Smooth muscle cell (in vitro differentiated cells): ENCODE data around the gene CRACDL. TPM values are rescaled to one million over a fixed set of nuclear protein-coding genes. Genes with fewer than 3 reads are reported as not detected.

Source experiments
- DNase-seq: peaks from one replicate; lab custom pipeline; 2025; ENCODE audit not compliant: unreplicated experiment; lab: John Stamatoyannopoulos, UW
- H2AFZ ChIP-seq: fragments of 200-600 bp; sonication (generic); 2 replicates; pipeline ENCODE4 v1.6.0; 2016; ENCODE audit warnings: antibody characterized with exemption, low read depth, mild to moderate bottlenecking
- H3F3A ChIP-seq: fragments of 200-600 bp; sonication (generic); 2 replicates; pipeline ENCODE4 v1.6.0; 2017; ENCODE audit warnings: antibody characterized with exemption, low read depth
- H3K27ac ChIP-seq: fragments of 200-600 bp; sonication (generic); 2 replicates; pipeline ENCODE4 v1.5.1; 2016; ENCODE audit warnings: low read depth, mild to moderate bottlenecking
- H3K27me3 ChIP-seq: fragments of 200-600 bp; sonication (generic); 2 replicates; pipeline ENCODE4 v1.6.1; 2016; ENCODE audit warnings: low read depth, mild to moderate bottlenecking
- H3K36me3 ChIP-seq: fragments of 200-600 bp; sonication (generic); 2 replicates; pipeline ENCODE4 v1.5.1; 2016; ENCODE audit warnings: low read depth
- H3K4me1 ChIP-seq: fragments of 200-600 bp; sonication (generic); 2 replicates; pipeline ENCODE4 v1.5.1; 2016; ENCODE audit warnings: low read depth
- H3K4me2 ChIP-seq: fragments of 200-600 bp; sonication (generic); 2 replicates; pipeline ENCODE4 v1.6.0; 2016; ENCODE audit warnings: mild to moderate bottlenecking
- H3K4me3 ChIP-seq: fragments of 200-600 bp; sonication (generic); 2 replicates; pipeline ENCODE4 v1.5.1; 2016; ENCODE audit warnings: mild to moderate bottlenecking
- H3K79me2 ChIP-seq: fragments of 200-600 bp; sonication (generic); 2 replicates; pipeline ENCODE4 v1.6.0; 2016; ENCODE audit warnings: low read depth, mild to moderate bottlenecking
- H3K9ac ChIP-seq: fragments of 200-600 bp; sonication (generic); 2 replicates; pipeline ENCODE4 v1.6.0; 2016; ENCODE audit warnings: low read depth
- H3K9me3 ChIP-seq: fragments of 200-600 bp; sonication (generic); replicated peaks from 2 replicates; pipeline ENCODE4 v1.5.1; 2016; ENCODE audit warnings: low read depth
- H4K20me1 ChIP-seq: fragments of 200-600 bp; sonication (generic); 2 replicates; pipeline ENCODE4 v1.6.0; 2016; ENCODE audit warnings: low read depth
- WGBS: methylation state at CpG from one replicate; pipeline ENCODE4 v1.1.7; 2016; ENCODE audit warnings: low lambda C conversion rate; 5-methylcytosine and 5-hydroxymethylcytosine counted together
- polyA plus RNA-seq: library from polyadenylated mRNA; unstranded; fragments of >200 nt; fragmentation: Nextera tagmentation; extraction: Ambion mirVana; gene quantifications from 2 replicates; pipeline ENCODE4 v1.2.1, GENCODE V29; 2016
- total RNA-seq: library from RNA; depleted of rRNA; stranded (reverse); fragments of >200 nt; gene quantifications from 2 replicates; pipeline ENCODE4 v1.2.3, GENCODE V29; 2014
- TF ChIP-seq, protein P1 (sequence below): fragments of 200-600 bp; sonication (generic); IDR thresholded peaks from 2 replicates; pipeline ENCODE4 v1.5.1; 2017; ENCODE audit warnings: borderline replicate concordance, mild to moderate bottlenecking, antibody characterized with exemption; ENCODE audit not compliant: insufficient read depth, poor library complexity, severe bottlenecking

The CRACDL gene
- total and polyA plus RNA-seq, 2 experiments from 2014 or later: 0.72 to 2.2 TPM

DNA sequence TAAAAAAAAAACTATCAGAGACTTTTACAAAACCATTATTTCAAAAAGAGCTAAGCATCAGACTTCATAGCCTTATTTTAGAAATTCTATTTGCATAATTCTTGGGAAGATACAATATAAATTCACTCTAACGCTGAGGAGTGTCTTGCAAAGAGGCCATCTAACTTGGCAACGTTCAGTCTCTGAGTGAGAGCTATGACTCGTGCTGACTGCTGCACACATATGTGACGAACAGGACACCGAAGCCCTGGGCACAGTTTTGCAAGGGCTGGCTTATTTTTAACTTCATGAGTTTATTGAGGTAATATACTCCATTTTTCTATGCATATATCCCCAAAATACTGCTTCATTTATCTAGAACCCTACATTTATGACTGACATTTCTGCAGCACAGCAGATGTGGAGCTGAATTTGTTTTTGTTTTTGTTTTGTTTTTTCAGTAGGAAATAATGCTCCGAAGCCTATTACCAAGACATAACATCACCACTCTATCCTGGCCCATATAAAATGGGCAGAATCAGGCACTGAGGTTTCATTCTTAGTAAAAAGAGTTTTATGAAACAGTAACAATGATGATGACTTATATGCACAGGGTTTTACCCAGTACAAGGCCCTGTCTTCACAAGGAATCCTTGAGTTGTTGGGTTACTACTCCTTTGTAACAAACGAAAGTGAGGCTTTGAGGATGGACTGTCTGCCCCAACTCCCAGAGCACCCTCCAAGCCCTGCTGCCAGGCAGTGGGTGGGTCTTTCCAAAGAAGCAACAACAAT lies 68.3 kb downstream of the CRACDL start:
- Histone ChIP-seq H4K20me1 (no peaks in the 10 kb centered on the region), H3F3A (no peaks in the 10 kb centered on the region), H3K27me3 (no peaks in the 10 kb centered on the region), H3K4me1 (no peaks in the 10 kb centered on the region), H3K79me2 (no peaks in the 10 kb centered on the region), H3K4me2 (no peak overlapping the region), H2AFZ (no peak overlapping the region), H3K4me3 (no peak overlapping the region), H3K9ac (no peak overlapping the region), H3K27ac (no peak overlapping the region), H3K36me3 (no peaks in the 10 kb centered on the region), H3K9me3 (no peaks in the 10 kb centered on the region)
- 57% methylated on average over 7 of the region's 7 CpGs for WGBS
- TF ChIP-seq, protein P1, sequence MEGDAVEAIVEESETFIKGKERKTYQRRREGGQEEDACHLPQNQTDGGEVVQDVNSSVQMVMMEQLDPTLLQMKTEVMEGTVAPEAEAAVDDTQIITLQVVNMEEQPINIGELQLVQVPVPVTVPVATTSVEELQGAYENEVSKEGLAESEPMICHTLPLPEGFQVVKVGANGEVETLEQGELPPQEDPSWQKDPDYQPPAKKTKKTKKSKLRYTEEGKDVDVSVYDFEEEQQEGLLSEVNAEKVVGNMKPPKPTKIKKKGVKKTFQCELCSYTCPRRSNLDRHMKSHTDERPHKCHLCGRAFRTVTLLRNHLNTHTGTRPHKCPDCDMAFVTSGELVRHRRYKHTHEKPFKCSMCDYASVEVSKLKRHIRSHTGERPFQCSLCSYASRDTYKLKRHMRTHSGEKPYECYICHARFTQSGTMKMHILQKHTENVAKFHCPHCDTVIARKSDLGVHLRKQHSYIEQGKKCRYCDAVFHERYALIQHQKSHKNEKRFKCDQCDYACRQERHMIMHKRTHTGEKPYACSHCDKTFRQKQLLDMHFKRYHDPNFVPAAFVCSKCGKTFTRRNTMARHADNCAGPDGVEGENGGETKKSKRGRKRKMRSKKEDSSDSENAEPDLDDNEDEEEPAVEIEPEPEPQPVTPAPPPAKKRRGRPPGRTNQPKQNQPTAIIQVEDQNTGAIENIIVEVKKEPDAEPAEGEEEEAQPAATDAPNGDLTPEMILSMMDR: no peak
- DNase-seq: no peak

DNA sequence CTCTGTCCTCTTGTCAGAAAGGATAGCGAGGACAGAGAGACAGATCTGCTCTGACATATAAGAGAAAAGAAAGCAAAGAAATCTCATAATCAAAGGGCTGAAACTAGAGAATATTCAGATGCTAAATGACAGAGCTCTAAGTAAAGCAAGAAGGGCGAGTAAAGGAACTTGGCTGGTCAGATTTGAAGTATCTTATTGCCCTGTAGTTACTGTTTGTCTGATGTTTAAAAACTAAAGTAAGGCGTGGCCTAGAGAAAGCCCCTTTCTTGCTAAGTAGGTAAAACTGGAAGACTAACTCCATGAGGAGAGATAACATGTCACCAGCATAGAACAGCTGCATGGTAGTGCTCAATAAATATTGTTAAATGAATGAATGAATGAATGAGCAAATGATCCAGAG lies 70.0 kb downstream of the CRACDL start:
- H3K4me1 ChIP-seq: no peaks in the 10 kb centered on the region
- no peak overlapping the region for H2AFZ ChIP-seq
- H4K20me1 ChIP-seq: no peaks in the 10 kb centered on the region
- H3K4me2 ChIP-seq: no peak overlapping the region
- no peaks in the 10 kb centered on the region for H3K36me3 ChIP-seq
- no peaks in the 10 kb centered on the region for H3K79me2 ChIP-seq
- no peak for DNase-seq
- TF ChIP-seq, protein P1: no peak
- H3K9me3 ChIP-seq: no peaks in the 10 kb centered on the region
- H3K27me3 ChIP-seq: no peaks in the 10 kb centered on the region
- no peak overlapping the region for H3K9ac ChIP-seq
- H3K27ac ChIP-seq: peak overlapping the region; percentile 1
- no peaks in the 10 kb centered on the region for H3F3A ChIP-seq
- 90% methylated on average over 3 of the region's 3 CpGs for WGBS
- no peak overlapping the region for H3K4me3 ChIP-seq

DNA sequence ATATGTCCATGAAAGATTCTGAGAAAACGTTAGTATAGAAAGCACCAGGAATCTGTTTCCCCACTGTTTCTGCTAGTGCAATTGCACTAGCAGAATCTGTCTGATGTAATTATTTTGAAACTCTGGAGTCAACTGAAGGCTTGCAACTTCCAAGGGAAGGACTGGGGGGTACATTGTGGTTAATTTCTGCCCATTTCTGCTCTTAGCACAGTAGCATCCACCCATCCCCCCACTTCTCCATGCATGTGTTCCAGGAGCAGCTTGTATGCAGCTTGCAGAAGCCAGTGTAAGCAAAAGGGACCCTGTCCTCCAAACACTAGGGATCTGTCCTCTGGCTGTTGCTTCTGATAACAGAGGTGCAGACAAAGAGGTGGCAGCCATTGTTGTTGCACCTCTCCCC lies 74.4 kb downstream of the CRACDL start:
- WGBS: 79% methylated on average over 1 of the region's 1 CpG
- H3K27me3 ChIP-seq: no peaks in the 10 kb centered on the region
- H2AFZ ChIP-seq: no peak overlapping the region
- H3K4me2 ChIP-seq: no peak overlapping the region
- H3K9me3 ChIP-seq: no peaks in the 10 kb centered on the region
- TF ChIP-seq, protein P1: no peak
- no peaks in the 10 kb centered on the region for H3K4me1 ChIP-seq
- H3K79me2 ChIP-seq: no peaks in the 10 kb centered on the region
- H3K4me3 ChIP-seq: no peak overlapping the region
- H3K36me3 ChIP-seq: no peaks in the 10 kb centered on the region
- H3K9ac ChIP-seq: no peak overlapping the region
- no peaks in the 10 kb centered on the region for H4K20me1 ChIP-seq
- no peaks in the 10 kb centered on the region for H3F3A ChIP-seq
- H3K27ac ChIP-seq: no peak overlapping the region
- DNase-seq: no peak

GRCh38 chr2:98859323-98859722 lies 76.7 kb downstream of the CRACDL start:
- no peak overlapping the region for H3K4me3 ChIP-seq
- H3K9ac ChIP-seq: no peak overlapping the region
- H3K36me3 ChIP-seq: no peaks in the 10 kb centered on the region
- no peaks in the 10 kb centered on the region for H3K9me3 ChIP-seq
- H3K4me1 ChIP-seq: no peaks in the 10 kb centered on the region
- no peak overlapping the region for H3K4me2 ChIP-seq
- no peak overlapping the region for H3K27ac ChIP-seq
- TF ChIP-seq, protein P1: no peak
- 91% methylated on average over 2 of the region's 2 CpGs for WGBS
- H3K79me2 ChIP-seq: no peaks in the 10 kb centered on the region
- no peaks in the 10 kb centered on the region for H3F3A ChIP-seq
- DNase-seq: no peak
- no peak overlapping the region for H2AFZ ChIP-seq
- H4K20me1 ChIP-seq: no peaks in the 10 kb centered on the region
- H3K27me3 ChIP-seq: no peaks in the 10 kb centered on the region
